ENCODE measurements around the gene C20orf141.

- no peak for TF ChIP-seq CTCF (conservative IDR thresholded peaks at IDR 0.05; ENCODE audit: low read depth, low read length)
- TF ChIP-seq EZH2 (IDR thresholded peaks at IDR 0.05; ENCODE audit: borderline replicate concordance, low read depth, low read length, poor library complexity, severe bottlenecking): no peak
Observed at GRCh38 chr20:2796011-2796660, 18.7 kb upstream of the C20orf141 start.

All from A673 (cell line).